DOHH2 (cell line): ENCODE measurements around the gene MTMR8.

Source experiments
- CTCF ChIP-seq: fragments of 200-600 bp; sonication (generic); IDR thresholded peaks from one replicate; pipeline ENCODE4 v1.5.1; 2014; ENCODE audit warnings: antibody characterized with exemption, mild to moderate bottlenecking, low read depth, low read length; ENCODE audit not compliant: poor library complexity, severe bottlenecking
- EZH2phosphoT487 ChIP-seq: fragments of 200-600 bp; sonication (generic); IDR thresholded peaks from 2 replicates; pipeline ENCODE4 v1.6.1; 2017; ENCODE audit warnings: borderline replicate concordance, mild to moderate bottlenecking, antibody characterized with exemption, low read length, moderate library complexity, mixed read lengths

- no peak for TF ChIP-seq CTCF
- TF ChIP-seq EZH2phosphoT487: no peak
Observed at GRCh38 chrX:64389489-64389888, 5.8 kb downstream of the MTMR8 start.
